DMS79 (cell line): Measurements from ENCODE around the gene MAP4K4.

Source experiments
- DNase-seq: peaks from one replicate; lab custom pipeline; 2025; lab: John Stamatoyannopoulos, UW

The MAP4K4 gene

DNA sequence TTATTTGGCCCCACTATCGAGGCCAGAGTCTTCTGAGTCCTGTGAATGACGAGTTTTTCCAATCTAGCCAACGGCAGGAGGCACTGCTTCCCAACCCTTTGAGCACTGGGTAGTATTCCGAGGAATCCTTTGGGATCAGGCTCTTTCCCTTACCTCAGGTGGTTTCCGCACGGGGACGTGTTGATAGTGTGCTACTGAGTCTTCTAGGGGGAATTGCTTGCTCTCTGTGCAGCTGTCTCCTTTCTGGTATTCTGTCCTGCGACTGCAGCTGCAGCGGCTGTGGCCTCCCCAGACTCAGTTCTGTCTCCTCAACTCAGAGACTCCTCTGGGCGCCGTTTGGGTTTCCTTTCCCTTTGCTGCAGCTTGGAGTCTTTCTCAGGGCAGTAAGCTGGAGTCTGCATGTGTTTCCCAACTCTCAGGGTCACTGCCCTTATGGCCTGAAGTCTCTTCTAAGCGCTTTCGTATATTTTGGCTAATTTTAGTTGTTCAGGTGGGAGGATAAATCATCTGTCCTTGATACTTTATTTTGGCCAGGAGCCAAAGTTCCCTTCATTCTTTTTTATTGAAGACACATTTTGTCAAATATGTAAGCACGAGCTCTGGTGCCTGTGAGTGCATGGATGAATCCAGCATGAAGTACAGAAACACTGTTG, 118.4 kb downstream of the MAP4K4 start:
- DNase-seq: no peak

DNA sequence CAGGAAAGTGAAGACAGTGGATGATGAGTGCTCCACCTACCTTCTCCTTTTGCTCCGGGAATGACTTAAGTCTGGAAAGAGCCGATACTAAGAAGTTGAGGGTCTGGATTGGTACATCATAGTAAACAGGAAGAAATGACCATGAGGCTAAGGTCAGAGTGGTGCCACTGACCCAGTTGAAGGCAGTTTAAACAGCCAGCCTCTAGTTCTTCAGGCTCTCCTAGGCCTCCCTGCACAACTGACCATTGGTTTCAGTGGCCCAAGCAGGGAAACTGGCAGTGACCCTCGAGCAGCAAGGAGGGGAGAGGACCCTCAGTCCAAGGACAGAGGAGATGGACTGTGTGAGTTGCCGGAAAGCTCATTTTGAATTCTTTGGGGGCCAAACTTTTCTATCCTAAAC, 119.1 kb downstream of the MAP4K4 start:
- no peak for DNase-seq

- no peak for DNase-seq
Measured at GRCh38 chr2:101817481-101817880, 120.0 kb downstream of the MAP4K4 start.

DNA sequence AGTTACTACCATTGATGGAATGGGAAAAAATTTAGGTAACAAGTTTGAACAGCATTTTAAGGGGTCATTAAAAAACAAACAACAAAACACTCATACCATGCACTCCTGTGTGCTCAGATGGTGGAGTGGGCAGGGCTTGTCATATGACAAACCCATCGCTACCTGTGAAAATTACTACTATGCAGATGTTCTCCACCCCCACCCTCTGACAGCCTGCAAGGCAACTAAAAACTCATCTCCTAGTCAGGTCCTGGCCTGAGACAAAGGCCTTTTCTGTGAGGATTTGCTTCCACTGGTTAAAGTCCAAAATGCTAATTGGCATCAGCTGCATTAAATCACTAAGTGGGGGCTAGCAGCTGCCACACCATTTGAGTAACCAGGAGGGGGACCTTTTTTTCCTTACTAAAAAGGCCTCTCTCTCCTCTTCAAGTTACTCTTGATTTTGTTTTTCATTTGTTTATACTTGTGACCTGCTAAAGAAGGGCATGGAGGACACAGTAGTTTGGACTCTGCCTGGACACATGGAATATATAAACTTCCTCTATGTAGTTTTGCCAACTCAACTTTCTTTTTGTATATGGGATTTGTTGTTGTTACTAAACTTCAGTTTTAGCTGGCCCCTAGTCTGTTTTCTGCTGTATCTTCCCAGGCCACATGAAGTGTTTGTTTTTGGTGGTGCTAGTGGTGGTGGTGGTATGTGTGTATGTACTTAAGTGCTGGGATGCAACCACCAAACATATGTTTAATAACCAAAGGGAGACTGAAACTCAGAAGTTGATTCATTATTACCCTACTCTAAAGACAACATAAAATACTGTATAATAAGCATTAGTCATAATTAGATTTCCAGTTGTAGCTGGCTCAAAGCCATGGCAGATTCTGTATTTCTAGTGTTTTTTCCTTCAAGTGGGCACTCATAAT, 121.3 kb downstream of the MAP4K4 start:
- peak; percentile 75 for DNase-seq

DNA sequence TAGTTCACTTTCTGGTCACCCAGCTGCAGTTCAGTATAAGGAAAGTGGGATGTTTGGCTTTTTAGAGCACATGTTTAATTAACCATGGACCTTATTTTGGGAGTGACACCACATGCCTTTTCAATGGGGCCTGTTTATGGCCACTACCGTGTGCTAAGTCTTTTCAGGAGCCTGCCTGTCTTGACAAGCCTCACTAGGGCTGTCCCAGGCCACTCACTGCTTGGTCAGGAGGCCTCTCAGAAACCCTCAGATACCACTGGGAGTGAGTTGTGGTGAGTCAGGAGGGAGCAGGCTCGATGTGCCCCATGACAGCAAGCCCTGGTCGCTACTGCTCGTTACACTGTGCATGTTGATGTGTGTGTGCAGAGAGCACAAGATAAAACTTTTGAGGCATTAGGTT, 123.0 kb downstream of the MAP4K4 start:
- peak; percentile 90 for DNase-seq

- no peak for DNase-seq
Measured at GRCh38 chr2:101821059-101821805, 123.7 kb downstream of the MAP4K4 start.

GRCh38 chr2:101821828-101822458, 124.4 kb downstream of the MAP4K4 start:
- no peak for DNase-seq

- DNase-seq: no peak
Measured at GRCh38 chr2:101823347-101823791, 125.9 kb downstream of the MAP4K4 start.

- no peak for DNase-seq
Measured at GRCh38 chr2:101823859-101824258, 126.4 kb downstream of the MAP4K4 start.

GRCh38 chr2:101826716-101827115, 129.2 kb downstream of the MAP4K4 start:
- DNase-seq: no peak

DNA sequence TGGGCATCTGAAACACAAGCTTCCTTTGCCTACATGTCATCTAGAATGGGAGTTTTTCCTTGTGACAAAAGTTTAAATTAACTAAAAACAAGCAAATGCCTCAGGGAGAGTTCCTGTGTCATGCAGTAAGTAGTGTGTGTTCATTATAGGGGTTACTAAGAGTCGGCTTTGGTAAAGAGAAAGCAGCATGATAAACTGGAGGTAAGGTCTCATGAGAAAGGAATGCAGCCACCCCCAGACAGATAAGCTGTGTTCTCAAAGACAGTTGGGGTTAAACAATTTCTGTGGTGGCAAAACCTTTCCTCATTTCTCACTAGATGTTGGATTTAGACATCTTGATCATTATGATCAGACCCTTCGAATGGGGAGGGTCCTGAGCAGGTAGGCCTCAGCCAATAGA, 129.7 kb downstream of the MAP4K4 start:
- DNase-seq: no peak

DNA sequence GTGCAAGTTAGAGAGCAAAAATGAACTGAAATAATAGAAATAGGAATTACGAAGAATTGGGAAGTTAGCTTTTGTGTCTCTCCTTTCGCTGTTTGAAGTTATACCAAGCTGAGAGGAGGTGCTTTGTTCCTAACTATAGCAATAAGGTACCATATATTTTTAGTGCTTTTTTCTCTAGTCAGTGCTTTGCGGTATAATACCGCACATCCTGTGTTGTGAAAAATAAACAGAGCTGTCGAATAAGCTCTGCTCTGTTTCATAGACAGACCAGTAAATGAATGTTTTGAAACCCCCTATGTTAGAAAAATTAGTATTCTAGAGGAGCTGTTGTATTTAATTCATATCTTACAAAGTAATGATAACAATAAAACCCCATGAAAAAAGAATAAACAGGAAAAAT, 130.8 kb downstream of the MAP4K4 start:
- no peak for DNase-seq

- no peak for DNase-seq
Measured at GRCh38 chr2:101828673-101829334, 131.3 kb downstream of the MAP4K4 start.

GRCh38 chr2:101829429-101829828, 131.9 kb downstream of the MAP4K4 start:
- DNase-seq: no peak

DNA sequence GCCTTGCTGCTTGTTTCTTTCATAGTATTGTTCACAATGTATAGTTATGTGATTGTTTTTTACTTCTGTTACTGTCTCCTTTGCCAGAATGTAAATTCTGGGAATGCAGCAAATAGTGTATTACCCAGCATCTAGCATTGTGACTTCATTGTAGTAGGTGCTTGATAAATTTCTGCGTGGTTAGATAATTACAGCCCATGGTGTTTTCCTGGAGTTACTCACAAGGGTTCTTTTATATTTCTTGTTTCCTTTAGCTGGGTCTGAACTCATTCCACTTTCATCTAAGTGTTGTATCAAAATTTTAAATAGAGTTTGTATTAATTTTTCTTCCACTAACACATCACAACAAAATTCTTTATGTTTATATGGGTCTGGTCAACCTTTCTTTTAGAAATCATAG, 132.6 kb downstream of the MAP4K4 start:
- no peak for DNase-seq

- DNase-seq: no peak
Measured at GRCh38 chr2:101830555-101830954, 133.0 kb downstream of the MAP4K4 start.

GRCh38 chr2:101831351-101831865, 133.9 kb downstream of the MAP4K4 start:
- DNase-seq: peak; percentile 20

GRCh38 chr2:101832114-101832513, 134.6 kb downstream of the MAP4K4 start:
- no peak for DNase-seq

- no peak for DNase-seq
Measured at GRCh38 chr2:101833890-101834523, 136.5 kb downstream of the MAP4K4 start.

DNA sequence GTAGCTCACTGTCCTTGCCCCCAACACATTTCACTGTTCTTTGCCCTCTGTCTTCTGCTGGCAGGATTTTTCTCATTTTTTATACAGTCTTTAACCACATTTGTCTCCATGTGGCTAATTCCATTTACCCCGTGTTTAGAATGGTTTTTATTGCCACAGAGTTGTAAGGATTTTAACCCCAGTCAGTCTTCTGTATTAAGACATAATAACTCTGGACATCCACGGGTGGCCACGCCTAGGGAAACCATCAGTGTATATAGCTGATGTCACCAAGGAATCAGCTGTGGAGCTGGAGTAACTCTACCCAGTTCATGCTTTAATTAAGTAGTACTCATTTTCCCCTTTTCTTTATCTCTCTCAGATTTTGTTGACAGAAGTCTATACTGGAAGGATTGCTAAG, 139.8 kb downstream of the MAP4K4 start:
- DNase-seq: no peak
